ENCODE measurements around the gene CCDC91.
"Not testable (repeated sequence)": the region's sequence is repeated elsewhere in the genome, so short reads cannot be mapped to it uniquely, and the experiment has no call there.

The CCDC91 gene

DNA sequence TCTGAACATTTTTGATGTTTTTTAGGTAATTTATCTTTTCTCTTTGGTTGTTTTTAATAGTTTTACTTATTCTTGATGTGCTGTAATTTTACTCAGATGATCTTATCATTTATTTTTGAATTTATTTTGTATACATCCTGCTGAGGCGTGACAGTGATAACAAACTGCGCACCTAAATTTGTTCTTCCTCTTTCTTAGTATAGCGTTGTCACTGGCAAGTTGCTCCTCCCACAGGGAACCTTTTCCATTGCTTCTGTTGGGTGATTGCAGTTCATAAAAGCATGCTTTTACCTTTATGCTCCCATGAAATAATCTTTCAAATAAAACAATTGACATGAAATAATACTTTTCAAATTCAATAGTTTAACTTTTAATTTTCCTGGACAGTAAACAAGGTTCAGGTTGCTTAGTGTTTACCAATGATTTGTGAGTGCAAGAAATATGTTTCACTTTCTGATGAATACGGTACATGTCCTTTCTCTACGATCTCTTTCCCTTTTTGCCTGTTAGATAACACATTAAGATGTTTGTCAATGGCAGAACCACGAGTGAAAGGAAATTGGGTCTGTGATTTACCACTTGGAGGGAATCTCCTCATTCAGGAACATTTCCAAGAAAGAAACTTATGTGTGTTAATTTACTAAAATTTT, 223.3 kb downstream of the CCDC91 start:
- in situ Hi-C loops (cut with MboI; ENCODE audit: low pct_unique_long_range_greater_than_20kb, low sequenced_read_pairs): no loop called here
- DNase-seq: no peak

DNA sequence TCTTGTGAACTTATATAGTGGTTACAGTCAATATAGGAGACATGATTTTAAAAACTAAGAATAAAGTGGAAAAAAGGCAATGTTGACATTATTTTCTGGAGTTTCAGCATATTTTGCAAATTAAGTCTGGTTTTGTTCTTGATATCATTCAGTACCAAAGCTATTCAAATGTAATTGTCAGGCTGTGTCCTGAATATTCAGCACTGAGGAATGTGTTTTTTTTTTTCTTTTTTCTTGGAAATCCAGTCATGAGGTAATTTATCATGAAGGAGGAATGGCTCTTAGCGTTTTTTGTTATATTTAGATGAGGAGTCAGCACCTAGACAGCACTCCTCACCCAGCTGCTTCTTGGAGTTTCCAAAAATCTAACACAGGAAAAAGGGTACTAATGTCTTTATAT, 225.5 kb downstream of the CCDC91 start:
- in situ Hi-C loops (cut with MboI; ENCODE audit: low pct_unique_long_range_greater_than_20kb, low sequenced_read_pairs): no loop called here
- DNase-seq: no peak

DNA sequence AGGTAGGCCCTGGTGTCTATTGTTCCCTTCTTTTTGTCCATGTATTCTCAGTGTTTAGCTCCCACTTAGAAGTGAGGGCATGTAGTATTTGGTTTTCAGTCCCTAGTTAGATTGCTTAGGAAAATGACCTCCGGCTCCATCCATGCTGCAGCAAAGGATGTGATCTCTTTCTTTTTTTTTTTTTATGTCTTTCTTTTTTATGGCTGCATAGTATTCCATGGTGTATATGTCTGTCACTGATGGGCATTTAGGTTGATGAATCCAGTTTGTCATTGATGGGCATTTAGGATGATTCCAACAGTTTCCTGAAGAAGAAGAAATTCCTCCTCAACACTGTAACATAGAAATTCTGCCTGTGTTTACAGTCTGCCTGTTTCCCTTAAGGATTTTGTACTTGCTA, 231.1 kb downstream of the CCDC91 start:
- no peak for DNase-seq
- in situ Hi-C loops (cut with MboI; ENCODE audit: low pct_unique_long_range_greater_than_20kb, low sequenced_read_pairs): no loop called here

DNA sequence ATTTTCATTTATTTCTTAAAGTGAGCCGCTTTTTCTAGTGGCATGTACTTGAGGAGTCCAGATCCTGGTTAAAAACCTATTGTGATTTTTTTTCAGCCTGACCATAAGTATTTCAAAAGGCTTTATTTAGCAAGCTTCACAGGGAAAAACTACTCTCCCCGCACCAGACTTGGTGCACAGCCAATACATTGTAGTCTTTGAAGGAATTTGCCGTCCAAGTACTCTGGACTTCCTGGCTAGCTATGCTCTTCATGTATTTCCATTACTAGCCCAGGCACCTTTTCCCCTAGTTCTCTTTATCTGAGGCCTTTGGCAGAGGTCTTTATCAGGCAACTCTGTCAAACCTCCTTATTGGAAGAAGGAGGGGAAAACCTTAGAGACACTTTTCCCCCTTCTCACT, 234.7 kb downstream of the CCDC91 start:
- DNase-seq: no peak
- in situ Hi-C loops (cut with MboI; ENCODE audit: low pct_unique_long_range_greater_than_20kb, low sequenced_read_pairs): no loop called here

DNA sequence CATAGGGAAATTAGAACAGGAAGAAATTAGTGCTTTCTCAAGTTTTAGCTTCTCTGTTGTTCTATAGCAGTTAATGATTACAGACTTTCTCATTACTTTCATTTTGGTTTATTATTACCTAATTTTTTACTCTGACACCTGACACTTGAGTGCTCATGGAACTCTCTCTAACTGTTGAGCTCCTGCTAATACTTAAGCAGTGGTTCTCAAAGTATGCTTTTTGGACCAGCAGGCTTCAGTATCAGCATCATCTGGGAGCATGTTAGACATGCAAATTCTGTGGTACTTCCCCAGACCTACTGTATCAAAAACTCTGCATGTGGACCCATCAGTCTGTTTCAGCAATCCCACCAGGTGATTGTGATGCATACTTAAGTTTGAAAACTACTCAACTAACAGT, 235.3 kb downstream of the CCDC91 start:
- in situ Hi-C loops (cut with MboI; ENCODE audit: low pct_unique_long_range_greater_than_20kb, low sequenced_read_pairs): no loop called here

DNA sequence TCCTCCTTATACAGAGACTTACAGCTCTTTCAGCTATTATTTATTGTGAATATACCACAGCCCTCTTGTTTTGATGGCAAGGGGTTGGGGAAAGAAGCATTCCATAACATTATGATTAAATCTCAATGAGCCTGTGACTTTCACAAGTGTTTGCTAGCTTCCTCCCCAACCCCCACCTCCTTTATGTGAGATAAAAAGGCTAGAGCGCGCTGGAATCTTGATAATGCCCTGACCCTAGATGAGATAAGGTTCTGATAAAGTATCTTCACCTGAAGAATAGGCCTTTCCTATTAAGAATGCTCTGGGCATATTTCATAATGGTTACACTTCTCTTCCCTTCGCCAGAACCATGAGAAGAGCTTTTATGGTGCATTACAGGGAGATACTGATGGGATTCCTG, 236.8 kb downstream of the CCDC91 start:
- DNase-seq: no peak
- in situ Hi-C loops (cut with MboI; ENCODE audit: low pct_unique_long_range_greater_than_20kb, low sequenced_read_pairs): no loop called here

More for the DNA sequence above, 235.3 kb downstream of the CCDC91 start:
- no peak for DNase-seq

DNA sequence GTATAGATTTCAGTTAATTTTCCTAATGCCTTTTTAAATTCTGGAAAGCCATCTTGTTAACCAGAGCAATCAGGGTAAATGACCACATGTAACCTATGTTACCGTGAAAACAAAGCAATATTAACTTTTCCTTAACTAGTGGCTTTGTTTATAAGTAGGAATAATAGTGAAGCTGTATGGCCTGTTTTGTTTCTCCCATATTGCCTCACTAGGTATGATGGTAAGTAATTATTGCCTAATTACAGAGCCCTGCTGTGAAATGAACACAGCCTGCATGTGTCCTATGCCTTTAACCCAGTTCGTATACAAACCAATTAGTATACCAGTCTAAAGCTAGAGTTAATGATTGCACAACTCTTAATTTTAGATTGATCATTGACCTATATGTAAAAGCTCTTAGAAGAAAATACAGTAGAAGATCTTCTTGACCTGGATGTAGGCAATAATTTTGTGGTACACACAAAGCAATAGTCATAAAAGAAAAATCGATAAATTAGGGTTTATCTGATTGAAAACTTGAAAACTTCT, 249.9 kb downstream of the CCDC91 start:
- DNase-seq: no peak
- in situ Hi-C loops (cut with MboI; ENCODE audit: low pct_unique_long_range_greater_than_20kb, low sequenced_read_pairs): no loop called here

DNA sequence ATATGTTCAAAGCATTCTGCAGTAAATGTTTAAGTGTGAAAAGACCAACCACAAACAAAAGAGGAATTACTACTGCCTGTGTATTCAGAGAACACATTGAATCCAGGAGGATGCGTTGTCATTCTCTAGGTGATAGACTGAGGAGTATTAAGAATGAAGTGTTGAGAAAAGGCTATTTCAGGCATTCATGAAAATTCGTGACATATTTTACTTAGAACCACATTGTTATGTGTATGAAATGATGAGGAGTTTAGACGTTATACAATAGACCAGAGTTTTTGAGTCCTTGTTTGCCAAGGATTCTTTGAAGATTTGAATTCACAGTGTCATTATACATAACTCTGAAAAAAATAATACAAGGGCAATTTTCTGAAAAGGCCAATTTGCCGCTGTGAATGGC, 251.8 kb downstream of the CCDC91 start:
- in situ Hi-C loops (cut with MboI; ENCODE audit: low pct_unique_long_range_greater_than_20kb, low sequenced_read_pairs): no loop called here
- no peak for DNase-seq

DNA sequence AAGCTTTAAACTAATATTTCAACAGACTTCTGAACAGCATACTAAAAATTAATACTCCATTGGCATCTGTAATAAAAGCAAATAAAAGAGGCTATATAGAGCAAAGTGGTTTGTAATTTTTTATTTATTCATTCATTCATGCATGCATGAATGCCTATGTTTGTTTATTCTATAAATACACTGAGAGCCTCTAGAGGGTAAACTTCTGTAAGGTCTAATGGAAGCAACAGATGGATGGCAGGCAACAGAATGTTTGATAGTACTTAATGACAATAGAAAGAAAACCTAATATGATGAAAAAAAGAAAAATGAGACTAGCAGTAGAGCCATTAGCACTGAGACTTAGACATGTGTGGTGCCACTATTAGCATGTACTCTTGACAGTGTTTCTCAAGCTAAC, 253.1 kb downstream of the CCDC91 start:
- in situ Hi-C loops (cut with MboI; ENCODE audit: low pct_unique_long_range_greater_than_20kb, low sequenced_read_pairs): no loop called here
- DNase-seq: no peak

DNA sequence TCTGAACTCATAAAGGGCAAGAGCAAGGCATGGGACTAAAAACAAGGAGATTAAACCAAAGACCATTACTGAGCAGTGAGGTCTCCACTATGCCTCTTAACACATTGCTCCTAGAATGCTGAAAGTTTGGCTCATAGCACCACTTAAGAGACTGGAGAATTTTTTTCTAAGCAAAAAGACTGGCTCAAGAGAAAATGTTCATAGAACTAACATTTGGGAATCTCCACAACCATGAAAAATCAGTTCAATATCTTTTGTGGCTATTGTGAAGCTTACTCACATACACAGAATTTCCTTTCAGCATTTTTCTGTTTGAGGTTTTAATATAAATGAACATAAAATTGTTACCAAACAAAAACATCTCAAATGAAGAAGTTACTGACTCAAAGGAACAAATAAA, 255.8 kb downstream of the CCDC91 start:
- in situ Hi-C loops (cut with MboI; ENCODE audit: low pct_unique_long_range_greater_than_20kb, low sequenced_read_pairs): no loop called here

DNA sequence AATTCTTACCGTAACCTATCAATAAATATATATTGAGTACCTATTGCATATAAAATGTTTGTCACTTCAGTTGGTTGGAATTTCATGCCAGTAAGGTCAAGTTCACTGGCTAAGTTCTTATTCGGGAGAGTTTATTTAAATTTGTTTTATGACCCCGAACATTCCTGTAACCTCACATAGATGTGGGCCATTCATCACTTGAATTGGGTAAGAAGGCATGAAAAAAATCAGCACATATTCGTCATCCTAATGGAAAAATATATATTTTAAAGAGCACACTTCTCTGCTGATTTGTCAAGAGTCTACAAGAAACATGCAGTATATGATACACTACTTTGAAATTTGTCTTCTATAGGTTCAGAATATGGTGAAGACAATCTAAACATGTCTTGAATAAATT, 263.4 kb downstream of the CCDC91 start:
- in situ Hi-C loops (cut with MboI; ENCODE audit: low pct_unique_long_range_greater_than_20kb, low sequenced_read_pairs): no loop called here

More for the DNA sequence above, 255.8 kb downstream of the CCDC91 start:
- no peak for DNase-seq

DNA sequence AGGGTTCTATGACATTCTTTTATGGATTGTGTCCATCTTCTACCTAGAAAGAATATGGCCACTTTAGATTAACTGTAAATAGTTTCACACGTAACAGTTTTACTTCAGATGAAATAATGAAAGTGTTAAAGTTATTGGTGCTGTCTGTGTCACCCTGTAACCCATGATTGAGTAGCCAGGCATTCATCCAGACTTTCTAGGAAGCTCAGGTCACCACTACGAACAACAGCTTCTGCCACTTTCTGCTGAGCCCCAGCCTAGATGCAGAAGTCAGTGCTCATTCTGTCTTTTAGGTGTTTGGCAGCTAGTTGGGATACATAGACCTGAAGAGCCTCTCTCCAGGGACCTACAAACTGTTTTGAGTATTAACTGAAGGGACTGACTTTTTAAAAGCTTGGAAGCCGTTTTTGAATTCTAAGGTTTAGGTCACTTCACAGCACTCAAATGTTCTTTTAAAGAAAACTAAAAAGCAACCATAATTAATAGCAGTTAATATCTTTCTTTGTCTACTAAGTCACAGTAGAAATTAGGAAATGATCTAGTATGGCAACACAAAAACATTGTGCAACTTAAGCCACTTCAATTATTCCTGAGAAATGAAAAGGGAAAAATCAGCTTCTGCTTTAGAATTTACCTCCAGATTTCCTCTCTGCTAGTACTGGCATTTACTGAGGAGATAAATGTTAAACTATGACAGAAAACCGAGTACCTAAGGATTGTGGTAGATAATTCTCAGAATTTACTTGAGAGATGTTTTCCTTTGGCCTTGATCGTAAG, 266.9 kb downstream of the CCDC91 start:
- DNase-seq: no peak
- in situ Hi-C loops (cut with MboI; ENCODE audit: low pct_unique_long_range_greater_than_20kb, low sequenced_read_pairs): no loop called here

More for the DNA sequence above, 263.4 kb downstream of the CCDC91 start:
- no peak for DNase-seq

DNA sequence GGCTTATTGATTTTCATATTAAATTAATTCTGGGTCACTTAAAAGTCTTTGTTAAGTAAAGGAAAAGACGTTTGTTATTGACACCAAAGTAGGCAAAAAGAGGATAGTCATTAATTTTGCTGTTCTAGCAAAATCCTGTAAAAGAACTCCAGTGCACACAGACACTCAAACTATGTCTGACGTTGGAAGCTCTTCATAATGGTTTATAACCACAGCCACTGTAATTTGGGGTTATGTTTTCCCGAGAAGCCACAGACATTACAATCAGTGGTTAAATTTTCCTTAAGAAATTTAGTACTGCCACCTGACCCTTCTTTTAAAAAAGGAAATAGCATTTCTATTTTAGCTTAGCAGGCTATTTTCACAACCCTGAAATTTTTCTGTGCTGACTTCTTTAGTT, 267.5 kb downstream of the CCDC91 start:
- in situ Hi-C loops (cut with MboI; ENCODE audit: low pct_unique_long_range_greater_than_20kb, low sequenced_read_pairs): no loop called here

DNA sequence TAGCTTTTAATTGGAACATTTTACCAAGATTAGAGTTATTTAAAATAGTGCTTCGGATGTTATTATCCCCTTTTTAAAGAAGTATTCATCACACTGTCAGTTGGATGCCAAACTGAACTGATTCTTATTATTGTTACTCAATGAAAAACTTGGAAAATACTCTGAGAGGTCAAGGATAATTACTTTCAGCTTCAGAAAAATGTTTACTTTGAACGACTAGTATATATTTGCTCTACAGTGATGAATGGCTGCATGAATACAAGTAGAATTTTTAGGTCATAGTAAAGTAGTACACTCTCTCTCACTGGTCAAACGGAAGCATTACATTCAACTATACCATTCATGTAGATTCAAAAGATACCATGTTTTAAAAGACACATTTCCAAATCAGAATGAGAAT, 269.2 kb downstream of the CCDC91 start:
- in situ Hi-C loops (cut with MboI; ENCODE audit: low pct_unique_long_range_greater_than_20kb, low sequenced_read_pairs): no loop called here
- no peak for DNase-seq

More for the DNA sequence above, 267.5 kb downstream of the CCDC91 start:
- peak; percentile 9 for DNase-seq

DNA sequence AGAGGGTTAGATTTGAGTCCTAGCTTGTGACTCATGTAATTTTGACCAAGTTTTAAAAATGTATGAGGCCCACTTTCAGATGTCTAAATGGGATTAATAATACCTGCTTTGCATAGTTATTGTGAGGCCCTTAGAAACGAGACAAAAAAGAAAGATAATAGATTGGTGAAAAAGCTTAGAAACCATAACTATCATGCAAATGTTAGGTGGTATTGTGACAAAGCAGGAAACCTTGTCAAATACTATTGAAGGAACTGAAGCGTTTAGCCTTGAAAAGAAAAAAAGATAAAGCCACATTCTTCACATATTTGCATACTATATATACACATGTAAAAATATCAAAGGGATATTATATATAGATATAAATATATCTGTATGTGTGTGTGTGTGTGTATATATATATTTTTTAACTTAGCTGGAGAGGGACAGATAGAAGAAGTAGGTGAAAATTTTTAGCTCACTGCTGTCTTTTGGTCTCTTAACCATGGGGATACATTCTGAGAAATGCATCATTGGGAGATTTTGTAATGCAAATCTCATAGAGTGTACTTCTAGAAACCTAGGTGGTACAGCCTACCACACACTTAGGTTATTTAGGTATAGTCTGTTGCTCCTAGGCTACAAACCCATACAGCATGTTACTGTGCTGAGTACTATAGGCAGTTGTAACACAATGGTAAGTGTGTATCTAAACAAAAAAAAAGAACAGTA, 270.3 kb downstream of the CCDC91 start:
- DNase-seq: no peak
- in situ Hi-C loops (cut with MboI; ENCODE audit: low pct_unique_long_range_greater_than_20kb, low sequenced_read_pairs): no loop called here

DNA sequence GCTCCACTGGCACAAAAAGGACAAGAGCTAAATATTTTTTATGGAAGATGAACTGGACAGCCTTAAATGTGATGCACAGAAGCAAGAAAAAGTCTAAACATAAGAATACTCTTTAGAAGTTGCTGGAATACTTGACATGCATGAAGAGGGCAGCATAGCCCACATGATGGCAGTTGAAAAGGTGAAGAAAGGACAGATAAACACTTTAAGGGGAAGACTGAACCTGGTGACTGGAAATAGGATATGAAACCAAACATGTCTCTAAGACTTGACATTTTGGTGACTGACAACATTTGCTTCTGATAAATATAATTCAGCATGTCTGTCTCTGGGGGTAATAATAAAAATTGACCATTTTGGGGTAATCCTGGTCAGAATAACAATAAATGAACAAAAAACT, 273.1 kb downstream of the CCDC91 start:
- in situ Hi-C loops (cut with MboI; ENCODE audit: low pct_unique_long_range_greater_than_20kb, low sequenced_read_pairs): no loop called here

DNA sequence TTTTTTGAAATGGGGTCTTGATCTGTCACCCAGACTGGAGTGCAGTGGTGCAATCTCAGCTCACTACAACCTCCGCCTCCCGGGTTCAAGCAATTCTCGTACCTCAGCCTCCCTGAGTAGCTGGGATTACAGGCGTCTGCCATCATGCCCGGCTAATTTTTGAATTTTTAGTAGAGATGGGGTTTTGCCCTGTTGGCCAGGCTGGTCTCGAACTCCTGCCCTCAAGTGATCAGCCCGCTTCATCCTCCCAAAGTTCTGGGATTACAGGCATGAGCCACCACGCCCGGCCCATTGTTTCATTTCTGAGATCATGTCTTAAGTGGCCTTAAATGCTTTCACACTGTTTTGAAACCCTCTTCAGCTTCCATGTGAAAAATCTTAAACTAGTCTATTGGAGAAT, 281.5 kb downstream of the CCDC91 start:
- DNase-seq; in situ Hi-C loops (cut with MboI; ENCODE audit: low pct_unique_long_range_greater_than_20kb, low sequenced_read_pairs): not testable (repeated sequence)

More for the DNA sequence above, 273.1 kb downstream of the CCDC91 start:
- no peak for DNase-seq

DNA sequence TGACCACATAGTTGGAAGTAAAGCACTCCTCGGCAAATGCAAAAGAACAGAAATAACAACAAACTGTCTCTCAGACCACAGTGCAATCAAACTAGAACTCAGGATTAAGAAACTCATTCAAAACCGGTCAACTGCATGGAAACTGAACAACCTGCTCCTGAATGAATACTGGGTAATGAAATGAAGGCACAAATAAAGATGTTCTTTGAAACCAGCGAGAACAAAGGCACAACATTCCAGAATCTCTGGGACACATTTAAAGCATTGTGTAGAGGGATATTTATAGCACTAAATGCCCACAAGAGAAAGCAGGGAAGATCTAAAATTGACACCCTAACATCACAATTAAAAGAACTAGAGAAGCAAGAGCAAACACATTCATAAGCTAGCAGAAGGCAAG, 285.9 kb downstream of the CCDC91 start:
- DNase-seq; in situ Hi-C loops (cut with MboI; ENCODE audit: low pct_unique_long_range_greater_than_20kb, low sequenced_read_pairs): not testable (repeated sequence)

DNA sequence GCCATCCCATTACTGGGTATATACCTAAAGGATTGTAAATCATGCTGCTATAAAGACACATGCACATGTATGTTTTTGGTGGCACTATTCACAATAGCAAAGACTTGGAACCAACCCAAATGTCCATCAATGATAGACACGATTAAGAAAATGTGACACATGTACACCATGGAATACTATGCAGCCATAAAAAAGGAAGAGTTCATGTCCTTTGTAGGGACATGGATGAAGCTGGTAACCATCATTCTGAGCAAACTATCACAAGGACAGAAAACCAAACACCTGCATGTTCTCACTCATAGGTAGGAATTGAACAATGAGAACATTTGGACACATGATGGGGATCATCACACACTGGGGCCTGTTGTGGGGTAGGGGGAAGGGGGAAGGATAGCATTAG, 288.8 kb downstream of the CCDC91 start:
- DNase-seq; in situ Hi-C loops (cut with MboI; ENCODE audit: low pct_unique_long_range_greater_than_20kb, low sequenced_read_pairs): not testable (repeated sequence)

DNA sequence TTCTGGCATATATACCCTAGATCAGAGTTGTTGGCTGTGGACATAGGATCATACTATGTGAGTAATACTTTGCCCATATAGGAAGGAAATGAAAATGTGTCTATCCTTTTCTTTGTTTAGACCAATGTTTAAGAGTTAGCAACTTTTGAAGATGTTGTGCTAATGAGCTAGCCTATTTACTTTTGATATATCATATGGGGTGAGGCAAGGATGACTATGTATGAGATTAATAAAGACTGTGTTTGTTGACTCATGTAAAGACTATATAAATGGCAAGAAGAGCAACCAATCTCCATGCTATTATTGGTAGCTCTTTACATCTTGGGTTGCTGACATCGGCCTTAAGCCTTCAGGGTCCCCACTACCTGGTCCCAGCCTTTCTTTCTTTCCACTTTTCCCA, 289.4 kb downstream of the CCDC91 start:
- in situ Hi-C loops (cut with MboI; ENCODE audit: low pct_unique_long_range_greater_than_20kb, low sequenced_read_pairs): no loop called here
- no peak for DNase-seq

All from KBM-7 (cell line).